K562 (cell line): ENCODE results near the gene VWA7. TPM values are rescaled to one million over a fixed set of nuclear protein-coding genes. Genes with fewer than 3 reads are reported as not detected.
A peak's percentile ranks its signal among the peaks of the same experiment; 100 is the strongest.

Experiments used
- ATAC-seq: fragments of 200-7000 bp; cut with Tn5 transposase; 3 replicates; pipeline ENCODE4 v1.9.1; 2020; ENCODE audit warnings: moderate library complexity
- BruUV-seq: library from RNA; stranded (reverse); fragments of 400-500 nt; replicated peaks from 2 replicates; lab custom pipeline; 2021; lab: Mats Ljungman, UMichigan
- CTCF ChIA-PET: fragments of 300-600 bp; formaldehyde crosslinking; extraction: SDS; loops from one replicate; lab custom pipeline; 2021; ENCODE audit warnings: low intra/inter-chr PET ratio; lab: Yijun Ruan, JAX
- POLR2A ChIA-PET: fragments of 300-600, 350-650 bp; sonication (Branson Sonifier 250); formaldehyde crosslinking; extraction: SDS; loops from one replicate; lab custom pipeline; 2021; ENCODE audit warnings: antibody characterized with exemption, inconsistent platforms; lab: Yijun Ruan, JAX
- DNase-seq, 4 experiments: peaks; one replicate each; pipeline versions ENCODE4 v3.0.0 to v3.0.0-alpha.2; 2011 to 2018; ENCODE audit warnings: low spot score in 3 of 4, mixed read lengths in 3 of 4; ENCODE audit errors: extremely low read depth in 1 of 4
- FAIRE-seq: peaks from 2 replicates; lab custom pipeline; 2011; peaks lifted over from hg19 to GRCh38; lab: Jason Lieb, UNC
- H2AFZ ChIP-seq: 2 replicates; pipeline ENCODE4 v1.6.0; 2011; ENCODE audit warnings: low read depth, low read length, control low read depth, inconsistent platforms
- H3K27ac ChIP-seq: fragments of 200-600 bp; 3 replicates; pipeline ENCODE4 v1.8.0; 2011; ENCODE audit warnings: low read depth, mild to moderate bottlenecking, control low read depth, inconsistent platforms, low read length, moderate library complexity, mixed read lengths; ENCODE audit errors: extremely low read depth
- H3K27me3 ChIP-seq, 2 experiments: fragments of 300-600 bp in 1 of 2; 2 replicates in 1 of 2; 3 replicates in 1 of 2; pipeline versions ENCODE4 v1.6.0 to v1.8.0; 2011; ENCODE audit warnings: inconsistent platforms in 2 of 2, low read length in 2 of 2, mild to moderate bottlenecking in 1 of 2, mixed read lengths in 1 of 2, moderate library complexity in 1 of 2; ENCODE audit not compliant: control insufficient read depth in 2 of 2, insufficient read depth in 2 of 2
- H3K36me3 ChIP-seq: fragments of 300-600 bp; 3 replicates; pipeline ENCODE4 v1.8.0; 2011; ENCODE audit warnings: mild to moderate bottlenecking, low read length, inconsistent platforms; ENCODE audit not compliant: control insufficient read depth, insufficient read depth
- H3K4me1 ChIP-seq, 2 experiments: fragments of 200-600 bp in 1 of 2; replicated peaks in 1 of 2; 2 replicates in 1 of 2; 3 replicates in 1 of 2; pipeline versions ENCODE4 v1.5.1 to v1.8.0; 2011; ENCODE audit warnings: inconsistent platforms in 2 of 2, low read length in 2 of 2, mild to moderate bottlenecking in 1 of 2, mixed read lengths in 1 of 2, moderate library complexity in 1 of 2; ENCODE audit not compliant: control insufficient read depth in 2 of 2, insufficient read depth in 2 of 2
- H3K4me2 ChIP-seq: 2 replicates; pipeline ENCODE4 v1.6.1; 2011; ENCODE audit warnings: low read length, control low read depth, inconsistent platforms, mixed read lengths; ENCODE audit not compliant: insufficient read depth
- H3K4me3 ChIP-seq: fragments of 200-600 bp; sonication (generic), shearing (Covaris generic); 2 replicates; pipeline ENCODE4 v1.5.1; 2016; ENCODE audit warnings: control low read depth, inconsistent platforms
- H3K79me2 ChIP-seq: fragments of 200-600 bp; 3 replicates; pipeline ENCODE4 v1.8.0; 2011; ENCODE audit warnings: low read length, inconsistent platforms; ENCODE audit not compliant: control insufficient read depth, insufficient read depth
- H3K9ac ChIP-seq, 2 experiments: 2 replicates each; pipeline versions ENCODE4 v1.6.0 to v1.6.1; 2011; ENCODE audit warnings: low read depth in 2 of 2, low read length in 2 of 2, control low read depth in 1 of 2, inconsistent platforms in 1 of 2, mild to moderate bottlenecking in 1 of 2, mixed read lengths in 1 of 2; ENCODE audit not compliant: insufficient read depth in 1 of 2
- H3K9me1 ChIP-seq: one replicate; pipeline ENCODE4 v1.6.0; 2011; ENCODE audit warnings: inconsistent platforms, mild to moderate bottlenecking, low read length, moderate library complexity; ENCODE audit not compliant: control insufficient read depth, insufficient read depth
- H3K9me3 ChIP-seq: replicated peaks from 2 replicates; pipeline ENCODE4 v1.5.1; 2011; ENCODE audit warnings: low read depth, low read length, inconsistent platforms; ENCODE audit not compliant: control insufficient read depth, insufficient read depth
- H4K20me1 ChIP-seq: replicated peaks from 2 replicates; pipeline ENCODE4 v1.6.1; 2011; ENCODE audit warnings: low read length, inconsistent platforms, mixed read lengths; ENCODE audit not compliant: control insufficient read depth, insufficient read depth
- CBFA2T3 ChIP-seq: fragments of 450-650 bp; IDR thresholded peaks from 2 replicates; pipeline ENCODE4 v1.6.1; 2017
- HCFC1 ChIP-seq: IDR thresholded peaks from 2 replicates; pipeline ENCODE4 v1.6.1; 2012; ENCODE audit warnings: low read depth, low read length, improper control_type of control experiment
- NCOA6 ChIP-seq: fragments of 450-650 bp; IDR thresholded peaks from 2 replicates; pipeline ENCODE4 v1.6.1; 2017; ENCODE audit warnings: mild to moderate bottlenecking
- POLR2G ChIP-seq: fragments of 200-400 bp; formaldehyde crosslinking; IDR thresholded peaks from 2 replicates; pipeline ENCODE4 v1.6.1; 2017; ENCODE audit warnings: low read depth, mild to moderate bottlenecking, antibody characterized with exemption, low read length, moderate library complexity
- RBFOX2 ChIP-seq: fragments of 200-400 bp; formaldehyde crosslinking; IDR thresholded peaks from 2 replicates; pipeline ENCODE4 v1.6.1; 2017; ENCODE audit warnings: low read depth, mild to moderate bottlenecking, low read length, moderate library complexity
- SMAD3 ChIP-seq: fragments of 450-650 bp; formaldehyde crosslinking; conservative IDR thresholded peaks from 2 replicates; pipeline ENCODE4 v1.4.0; 2020; ENCODE audit warnings: mild to moderate bottlenecking
- TEAD1 ChIP-seq, 2 experiments: fragments of 450-650 bp in 1 of 2; sonication (generic) in 1 of 2; formaldehyde crosslinking; IDR thresholded peaks; 2 replicates each; pipeline versions ENCODE4 v1.4.0 to v1.8.0; 2020 to 2022; ENCODE audit warnings: mild to moderate bottlenecking in 2 of 2, missing genetic modification reagents in 1 of 2
- ZFX ChIP-seq: sonication (generic); formaldehyde crosslinking; IDR thresholded peaks from 2 replicates; pipeline ENCODE4 v1.8.0; 2022; ENCODE audit warnings: mild to moderate bottlenecking, missing genetic modification reagents, moderate library complexity
- ZNF57 ChIP-seq: fragments of 450-650 bp; formaldehyde crosslinking; IDR thresholded peaks from 2 replicates; pipeline ENCODE4 v1.4.0; 2020; ENCODE audit warnings: mild to moderate bottlenecking, moderate library complexity
- ZNF764 ChIP-seq: fragments of 250-450 bp; sonication (Bioruptor Pico); IDR thresholded peaks from 2 replicates; pipeline ENCODE4 v1.4.0; 2020; ENCODE audit warnings: low read depth, mild to moderate bottlenecking, moderate library complexity
- WGBS: fragments of 100-300 bp; shearing (Covaris generic); methylation state at CpG from one replicate; pipeline ENCODE4 v1.1.6; 2016; ENCODE audit warnings: low coverage, mixed read lengths; ENCODE audit not compliant: insufficient coverage; ENCODE audit errors: missing lambda C conversion rate; 5-methylcytosine and 5-hydroxymethylcytosine counted together
- in situ Hi-C: fragments of 300-500 bp; cut with MboI; formaldehyde crosslinking; loops from 4 replicates; pipeline ENCODE4 v1.15.0; 2018; ENCODE audit warnings: inconsistent platforms, mixed read lengths
- intact Hi-C: fragments of 100-400 bp; cut with micrococcal nuclease; formaldehyde crosslinking; loops from 2 replicates; pipeline ENCODE4 v1.14.2; 2022
- polyA plus RNA-seq, 8 experiments: library from polyadenylated mRNA; depleted of rRNA in 4 of 8; stranded (reverse) in 5 of 8; unstranded in 3 of 8; fragments of >200 nt; fragmentation: Nextera tagmentation in 2 of 8; fragmentation: Illumina TruSeq in 1 of 8; extraction: Ambion mirVana in 2 of 8; extraction: Trizol in 1 of 8; gene quantifications; 2 replicates each; pipeline versions ENCODE4 v1.2.1 to v1.2.3, GENCODE V29; 2011 to 2014; ENCODE audit warnings: inconsistent platforms in 1 of 8, missing spikeins in 1 of 8
- total RNA-seq, 7 experiments: library from RNA; depleted of rRNA in 6 of 7; stranded (reverse); fragments of >200 nt in 6 of 7; fragmentation: Illumina TruSeq in 2 of 7; extraction: Trizol in 2 of 7; gene quantifications; 2 replicates each; pipeline versions ENCODE4 v1.2.1 to v1.2.3, GENCODE V29; 2011 to 2021; ENCODE audit warnings: low replicate concordance in 1 of 7
- TF ChIP-seq, protein P1 (sequence below): fragments of 250-450 bp; sonication (Bioruptor Pico); IDR thresholded peaks from 2 replicates; pipeline ENCODE4 v1.9.0; 2021; ENCODE audit warnings: mild to moderate bottlenecking, inconsistent platforms
- TF ChIP-seq, protein P2 (sequence below): sonication (generic); formaldehyde crosslinking; IDR thresholded peaks from 2 replicates; pipeline ENCODE4 v1.8.1; 2023; ENCODE audit warnings: mild to moderate bottlenecking, missing genetic modification reagents
- TF ChIP-seq, protein P3 (sequence below): fragments of 450-650 bp; formaldehyde crosslinking; IDR thresholded peaks from 2 replicates; pipeline ENCODE4 v1.4.0; 2020; ENCODE audit warnings: mild to moderate bottlenecking
- TF ChIP-seq, protein P4 (sequence below), 2 experiments: fragments of 250-450 bp in 1 of 2; fragments of 450-650 bp in 1 of 2; sonication (Bioruptor Pico) in 1 of 2; IDR thresholded peaks; 2 replicates each; pipeline versions ENCODE4 v1.6.1 to v1.8.0; 2016 to 2021; ENCODE audit warnings: mild to moderate bottlenecking in 2 of 2, moderate library complexity in 2 of 2, missing compliant biosample characterization in 1 of 2, missing genetic modification characterization in 1 of 2

Gene VWA7
- total and polyA plus RNA-seq, 9 of the 15 experiments (the other 6 are each of a cell fraction or from before 2014, with no cell fraction given) = 0.18 to 2.9 (median 0.95) TPM

DNA sequence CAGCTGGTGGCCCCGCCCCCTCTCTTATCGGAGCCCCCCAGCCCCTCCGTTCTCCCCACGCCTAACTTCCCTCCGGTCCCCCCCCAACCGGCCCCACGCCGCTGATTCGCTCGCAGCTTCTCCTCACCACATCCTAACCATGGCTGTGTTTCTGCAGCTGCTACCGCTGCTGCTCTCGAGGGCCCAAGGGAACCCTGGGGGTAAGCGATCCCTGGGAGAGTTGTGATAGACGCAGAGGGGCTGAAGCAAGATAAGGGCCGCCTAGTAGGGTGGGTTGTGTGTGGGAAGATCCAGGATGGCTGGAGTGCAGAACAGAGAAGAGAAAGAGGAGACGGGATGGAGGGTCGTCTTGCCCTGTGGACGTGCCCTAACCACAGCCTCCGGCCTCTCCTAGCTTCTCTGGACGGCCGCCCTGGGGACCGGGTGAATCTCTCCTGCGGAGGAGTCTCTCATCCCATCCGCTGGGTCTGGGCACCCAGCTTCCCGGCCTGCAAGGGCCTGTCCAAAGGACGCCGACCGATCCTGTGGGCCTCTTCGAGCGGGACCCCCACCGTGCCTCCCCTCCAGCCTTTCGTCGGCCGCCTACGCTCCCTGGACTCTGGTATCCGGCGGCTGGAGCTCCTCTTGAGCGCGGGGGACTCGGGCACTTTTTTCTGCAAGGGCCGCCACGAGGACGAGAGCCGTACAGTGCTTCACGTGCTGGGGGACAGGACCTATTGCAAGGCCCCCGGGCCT lies 53.7 kb downstream of the VWA7 start, which contains the start of gene MPIG6B:
MPIG6B (plus strand) TSS at position 129 of the 735 bp plus-strand sequence; CDS start at position 140, 11 bp downstream.
- H3K4me2 ChIP-seq = peak within 1 kb of the TSS; percentile 2; the same call in 1 of the 2 replicates
- DNase-seq (peak in 2 of 4 experiments; percentile 58 to 71), ATAC-seq (peak; percentile 5; the same call in 2 of the 3 replicates), FAIRE-seq (no peak)
- H2AFZ ChIP-seq = peak within 1 kb of the TSS; percentile 44
- intact Hi-C loops (no loop called here), in situ Hi-C loops (no loop called here)
- no peaks in the 10 kb centered on the region for H3K79me2 ChIP-seq
- POLR2A ChIA-PET = interaction anchor here (0.5 to 15.0 kb wide), 21 partner anchors 12 to 478 kb away, joined by 3 to 236 read pairs (median 4); partner anchors contain the start of genes ABHD16A, C6orf47, CLIC1 and CSNK2B
- peaks cover 35 to 46% of the 10 kb centered on the region in 2 experiments for H3K4me1 ChIP-seq
- BruUV-seq = no TSS peak
- H3K9me1 ChIP-seq = peaks cover 5% of the 10 kb centered on the region
- H3K27me3 ChIP-seq = no peaks in the 10 kb centered on the region
- peak within 1 kb of the TSS in 1 of 2 experiments; percentile 79; a peak in 2 of 4 replicates for H3K9ac ChIP-seq
- H3K4me3 ChIP-seq = no peak within 1 kb of the TSS
- CTCF ChIA-PET = no interaction called here
- 60% methylated on average over 46 of the region's 46 CpGs for WGBS
- H3K9me3 ChIP-seq = no peaks in the 10 kb centered on the region
- H3K36me3 ChIP-seq = peaks cover 23% of the 10 kb centered on the region; the same call in 2 of the 3 replicates
- H4K20me1 ChIP-seq = no peaks in the 10 kb centered on the region
- no peak within 1 kb of the TSS for H3K27ac ChIP-seq
- TF ChIP-seq RBFOX2 (peak; percentile 59), ZNF57 (CRISPR knock-in tag) (0 out of 2 replicates have a peak, but pooled peaks have one; percentile 35), ZNF764 (no peak), NCOA6 (no peak), HCFC1 (no peak), ZFX (CRISPR knock-in tag) (0 out of 2 replicates have a peak, but pooled peaks have one; percentile 43), SMAD3 (no peak), POLR2G (peak; percentile 75; the same call in 1 of the 2 replicates), TEAD1 (CRISPR knock-in tag; IDR thresholded peaks at IDR 0.05) (0 out of 4 replicates have a peak, but pooled peaks of 1 of the 2 experiments have one; percentile 50), CBFA2T3 (peak; percentile 50)
- TF ChIP-seq, protein P1, sequence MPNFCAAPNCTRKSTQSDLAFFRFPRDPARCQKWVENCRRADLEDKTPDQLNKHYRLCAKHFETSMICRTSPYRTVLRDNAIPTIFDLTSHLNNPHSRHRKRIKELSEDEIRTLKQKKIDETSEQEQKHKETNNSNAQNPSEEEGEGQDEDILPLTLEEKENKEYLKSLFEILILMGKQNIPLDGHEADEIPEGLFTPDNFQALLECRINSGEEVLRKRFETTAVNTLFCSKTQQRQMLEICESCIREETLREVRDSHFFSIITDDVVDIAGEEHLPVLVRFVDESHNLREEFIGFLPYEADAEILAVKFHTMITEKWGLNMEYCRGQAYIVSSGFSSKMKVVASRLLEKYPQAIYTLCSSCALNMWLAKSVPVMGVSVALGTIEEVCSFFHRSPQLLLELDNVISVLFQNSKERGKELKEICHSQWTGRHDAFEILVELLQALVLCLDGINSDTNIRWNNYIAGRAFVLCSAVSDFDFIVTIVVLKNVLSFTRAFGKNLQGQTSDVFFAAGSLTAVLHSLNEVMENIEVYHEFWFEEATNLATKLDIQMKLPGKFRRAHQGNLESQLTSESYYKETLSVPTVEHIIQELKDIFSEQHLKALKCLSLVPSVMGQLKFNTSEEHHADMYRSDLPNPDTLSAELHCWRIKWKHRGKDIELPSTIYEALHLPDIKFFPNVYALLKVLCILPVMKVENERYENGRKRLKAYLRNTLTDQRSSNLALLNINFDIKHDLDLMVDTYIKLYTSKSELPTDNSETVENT = peak; percentile 66; the same call in 1 of the 2 replicates
- TF ChIP-seq, protein P2, sequence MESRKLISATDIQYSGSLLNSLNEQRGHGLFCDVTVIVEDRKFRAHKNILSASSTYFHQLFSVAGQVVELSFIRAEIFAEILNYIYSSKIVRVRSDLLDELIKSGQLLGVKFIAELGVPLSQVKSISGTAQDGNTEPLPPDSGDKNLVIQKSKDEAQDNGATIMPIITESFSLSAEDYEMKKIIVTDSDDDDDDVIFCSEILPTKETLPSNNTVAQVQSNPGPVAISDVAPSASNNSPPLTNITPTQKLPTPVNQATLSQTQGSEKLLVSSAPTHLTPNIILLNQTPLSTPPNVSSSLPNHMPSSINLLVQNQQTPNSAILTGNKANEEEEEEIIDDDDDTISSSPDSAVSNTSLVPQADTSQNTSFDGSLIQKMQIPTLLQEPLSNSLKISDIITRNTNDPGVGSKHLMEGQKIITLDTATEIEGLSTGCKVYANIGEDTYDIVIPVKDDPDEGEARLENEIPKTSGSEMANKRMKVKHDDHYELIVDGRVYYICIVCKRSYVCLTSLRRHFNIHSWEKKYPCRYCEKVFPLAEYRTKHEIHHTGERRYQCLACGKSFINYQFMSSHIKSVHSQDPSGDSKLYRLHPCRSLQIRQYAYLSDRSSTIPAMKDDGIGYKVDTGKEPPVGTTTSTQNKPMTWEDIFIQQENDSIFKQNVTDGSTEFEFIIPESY (CRISPR knock-in tag) = peak; percentile 64; the same call in 1 of the 2 replicates
- TF ChIP-seq, protein P3, sequence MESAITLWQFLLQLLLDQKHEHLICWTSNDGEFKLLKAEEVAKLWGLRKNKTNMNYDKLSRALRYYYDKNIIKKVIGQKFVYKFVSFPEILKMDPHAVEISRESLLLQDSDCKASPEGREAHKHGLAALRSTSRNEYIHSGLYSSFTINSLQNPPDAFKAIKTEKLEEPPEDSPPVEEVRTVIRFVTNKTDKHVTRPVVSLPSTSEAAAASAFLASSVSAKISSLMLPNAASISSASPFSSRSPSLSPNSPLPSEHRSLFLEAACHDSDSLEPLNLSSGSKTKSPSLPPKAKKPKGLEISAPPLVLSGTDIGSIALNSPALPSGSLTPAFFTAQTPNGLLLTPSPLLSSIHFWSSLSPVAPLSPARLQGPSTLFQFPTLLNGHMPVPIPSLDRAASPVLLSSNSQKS (CRISPR knock-in tag) = no peak
- TF ChIP-seq, protein P4, sequence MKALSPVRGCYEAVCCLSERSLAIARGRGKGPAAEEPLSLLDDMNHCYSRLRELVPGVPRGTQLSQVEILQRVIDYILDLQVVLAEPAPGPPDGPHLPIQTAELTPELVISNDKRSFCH (CRISPR knock-in tag; IDR thresholded peaks at IDR 0.05) = no peak
- TF ChIP-seq, protein P4 (tag; IDR thresholded peaks at IDR 0.05) = peak; percentile 61; the same call in 1 of the 2 replicates
